Limb (tissue), 2 donors: Measurements from ENCODE around the gene USF2.
A peak's percentile ranks its signal among the peaks of the same experiment; 100 is the strongest.

Experiments
- DNase-seq, 2 donors: peaks; one replicate each; pipeline ENCODE4 v3.0.0-alpha.2; 2016; ENCODE audit errors: extremely low spot score in 2 of 2

Gene USF2

GRCh38 chr19:35298561-35298972, 29.8 kb downstream of the USF2 start:
- no peak for DNase-seq

- DNase-seq = no peak
These were observed 31.0 kb downstream of the USF2 start for GRCh38 chr19:35299523-35300338.

GRCh38 chr19:35300339-35300649, 31.5 kb downstream of the USF2 start:
- no peak for DNase-seq

- no peak for DNase-seq
These were observed 33.2 kb downstream of the USF2 start for GRCh38 chr19:35301961-35302360.

GRCh38 chr19:35302446-35302845, 33.7 kb downstream of the USF2 start:
- no peak for DNase-seq

GRCh38 chr19:35303357-35303915, 34.7 kb downstream of the USF2 start:
- no peak for DNase-seq

GRCh38 chr19:35304036-35304435, 35.3 kb downstream of the USF2 start:
- no peak for DNase-seq

GRCh38 chr19:35305181-35305580, 36.4 kb downstream of the USF2 start:
- no peak for DNase-seq

- no peak for DNase-seq
These were observed 37.9 kb downstream of the USF2 start for GRCh38 chr19:35306473-35307246.

- peak; percentile 27 to 64 for DNase-seq
These were observed 39.2 kb downstream of the USF2 start for GRCh38 chr19:35307931-35308330.

- no peak for DNase-seq
These were observed 40.1 kb downstream of the USF2 start for GRCh38 chr19:35308910-35309309.

- DNase-seq = peak; percentile 27 to 63
These were observed 40.9 kb downstream of the USF2 start for GRCh38 chr19:35309481-35310279.

- DNase-seq = no peak
These were observed 41.6 kb downstream of the USF2 start for GRCh38 chr19:35310331-35310730.

- no peak for DNase-seq
These were observed 42.2 kb downstream of the USF2 start for GRCh38 chr19:35310811-35311465.

- no peak for DNase-seq
These were observed 43.3 kb downstream of the USF2 start for GRCh38 chr19:35311901-35312665.

GRCh38 chr19:35313587-35313986, 44.8 kb downstream of the USF2 start:
- peak in 1 of 2 donors; percentile 22 for DNase-seq

GRCh38 chr19:35314031-35314430, 45.3 kb downstream of the USF2 start:
- DNase-seq = no peak

- no peak for DNase-seq
These were observed 46.2 kb downstream of the USF2 start for GRCh38 chr19:35314858-35315470.

- DNase-seq = peak in 1 of 2 donors; percentile 16
These were observed 47.1 kb downstream of the USF2 start for GRCh38 chr19:35315883-35316282.

GRCh38 chr19:35316560-35316959, 47.8 kb downstream of the USF2 start:
- DNase-seq = no peak
